Suppressor macrophage treated with lipopolysaccharide for 1 hour (primary cell): ENCODE data around the gene EIF4A2.

Experiments used
- DNase-seq, 3 donors: peaks; one replicate each; pipeline ENCODE4 v3.0.0-alpha.2; 2020 to 2022

Gene EIF4A2

DNA sequence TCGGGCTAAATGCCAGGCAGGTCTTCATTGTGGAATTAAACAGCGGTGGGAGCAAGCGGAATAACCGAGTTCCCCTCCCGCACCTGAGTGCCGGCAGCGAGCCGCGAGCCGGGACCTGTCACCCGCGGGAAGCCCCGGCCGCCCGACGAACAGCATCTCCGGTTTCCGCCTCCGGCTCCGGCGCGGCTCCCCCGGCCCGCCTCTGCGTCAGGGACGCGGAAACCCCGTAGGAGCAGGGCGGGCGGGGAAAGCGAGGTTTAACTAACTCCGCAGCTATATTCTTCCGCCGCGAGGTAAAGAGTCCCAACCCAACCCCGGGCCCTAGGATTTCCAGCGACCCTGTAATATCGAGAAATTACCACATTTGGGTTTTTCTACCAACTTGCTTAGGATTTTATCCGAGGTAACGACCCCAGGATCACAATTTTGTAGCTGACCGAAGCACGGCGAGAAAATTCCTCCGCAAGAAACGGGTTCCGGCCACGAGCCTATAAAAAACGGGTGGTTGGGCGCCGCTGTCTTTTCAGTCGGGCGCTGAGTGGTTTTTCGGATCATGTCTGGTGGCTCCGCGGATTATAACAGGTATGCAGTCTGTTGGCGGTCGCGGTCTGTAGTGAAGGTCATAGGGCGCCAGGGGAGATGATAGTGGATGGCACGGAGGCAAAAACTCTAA, at the start of gene EIF4A2:
Gene EIF4A2 (plus strand): TSS at position 520 of the 673 bp plus-strand sequence. CDS start 34 bp downstream, at position 554.
- DNase-seq: peak; percentile 93 to 97 (median 97)

DNA sequence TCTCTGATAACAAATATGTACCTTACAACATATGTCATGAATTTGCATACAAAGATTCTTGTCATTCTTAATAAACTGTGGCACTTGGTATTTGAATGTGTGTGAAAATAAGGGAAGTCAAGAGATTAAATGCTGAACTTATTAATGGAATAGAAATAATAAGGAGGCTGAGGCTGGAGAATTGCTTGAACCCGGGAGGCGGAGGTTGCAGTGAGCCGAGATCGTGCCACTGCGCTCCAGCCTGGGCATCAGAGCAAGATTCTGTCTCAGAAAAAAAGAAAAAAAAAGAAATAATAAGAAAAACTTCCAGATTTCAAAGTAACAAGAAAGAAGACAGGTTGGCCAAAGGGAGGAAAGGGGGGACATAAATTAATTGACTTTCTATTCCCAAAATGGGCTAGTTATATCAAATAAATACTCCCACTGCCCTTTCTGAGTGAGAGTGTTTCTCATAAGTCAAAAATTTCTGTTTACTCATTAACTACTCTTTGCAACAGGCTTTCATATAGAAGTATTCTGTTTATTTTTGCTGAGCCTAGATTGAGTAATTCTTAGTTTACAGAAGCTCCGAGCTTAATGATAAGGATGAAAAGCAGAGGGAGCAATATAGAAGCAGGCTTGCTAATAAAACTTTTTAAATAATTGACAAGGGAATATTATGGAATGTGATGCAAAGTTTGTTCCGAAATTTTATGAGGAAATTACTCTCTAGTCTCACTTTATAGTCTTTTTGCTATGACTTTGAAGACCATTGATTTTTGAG, 40.6 kb upstream of the EIF4A2 start:
- DNase-seq: no peak

DNA sequence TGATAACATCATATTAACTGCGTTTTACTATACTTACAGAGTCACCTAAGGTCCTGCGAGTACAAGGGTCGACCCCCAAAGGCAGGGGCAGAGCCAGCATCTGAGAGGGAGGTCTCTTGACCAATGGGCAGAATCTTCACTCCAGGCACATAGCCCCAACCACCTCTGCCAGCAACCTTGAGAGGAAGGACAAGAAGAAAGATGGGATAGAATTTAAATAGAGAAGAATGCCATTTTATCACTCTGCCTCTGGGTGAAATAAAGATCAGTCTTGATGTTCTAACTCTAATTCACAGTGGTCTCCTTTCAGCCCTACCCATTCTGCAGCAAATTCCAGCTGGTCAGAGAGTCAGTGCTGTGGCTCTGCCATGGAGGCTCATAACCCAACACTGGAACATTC, 39.7 kb upstream of the EIF4A2 start:
- DNase-seq: no peak

DNA sequence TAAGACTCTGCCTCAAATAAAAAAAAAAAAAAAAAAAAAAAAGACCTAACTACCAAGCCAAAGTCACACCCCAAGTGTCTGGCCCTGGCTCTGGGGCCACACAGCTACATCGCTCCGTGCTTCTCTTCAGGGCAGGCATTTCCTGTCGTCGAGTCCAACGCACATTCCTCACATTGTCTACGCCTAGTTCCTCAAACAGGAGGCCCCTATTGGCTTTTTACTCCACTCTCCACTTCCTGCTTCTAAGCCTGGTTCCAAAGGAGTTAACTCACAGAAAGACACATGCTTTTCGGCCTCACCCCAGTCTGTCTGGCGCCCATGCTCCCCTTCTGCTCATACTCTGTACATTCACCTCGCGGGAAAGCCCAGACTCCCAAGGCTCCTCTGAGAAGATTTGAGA, 37.4 kb upstream of the EIF4A2 start:
- DNase-seq: peak; percentile 60 to 68 (median 62)

DNA sequence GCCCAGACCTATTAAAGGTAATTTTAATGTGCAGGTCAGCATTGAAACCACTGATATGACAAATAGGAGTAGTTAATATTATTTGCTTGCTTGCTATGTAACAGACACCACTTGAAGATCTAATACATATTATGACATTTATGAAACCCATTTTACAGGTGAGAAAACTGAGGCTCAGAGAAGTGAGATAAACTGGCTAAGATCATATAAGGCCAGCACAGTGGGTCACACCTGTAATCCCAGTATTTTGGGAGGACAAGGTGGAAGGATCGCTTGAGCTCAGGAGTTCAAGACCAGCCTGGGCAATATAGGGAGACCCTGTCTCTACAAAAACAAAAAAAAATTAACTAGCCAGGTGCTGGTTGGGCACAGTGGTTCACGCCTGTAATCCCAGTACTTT, 33.1 kb upstream of the EIF4A2 start:
- no peak for DNase-seq

DNA sequence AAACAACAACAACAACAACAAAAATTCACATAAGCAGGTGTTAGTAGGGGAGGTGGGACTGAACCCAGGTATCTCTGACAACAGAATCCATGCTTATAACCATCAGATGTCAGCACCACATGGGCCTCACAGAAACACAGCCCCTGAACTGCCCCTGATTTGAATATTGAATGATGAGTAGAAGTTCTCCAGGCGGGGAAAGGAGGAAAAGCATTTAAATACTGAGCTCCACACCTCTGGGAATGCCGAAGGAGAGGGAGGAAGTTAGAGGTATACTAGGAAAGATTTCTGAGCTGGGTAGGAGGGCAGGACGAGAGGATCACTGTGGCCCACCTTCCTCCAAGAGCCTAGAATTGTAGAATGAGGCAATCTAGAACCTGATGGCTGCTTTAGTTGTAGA, 31.9 kb upstream of the EIF4A2 start:
- no peak for DNase-seq

DNA sequence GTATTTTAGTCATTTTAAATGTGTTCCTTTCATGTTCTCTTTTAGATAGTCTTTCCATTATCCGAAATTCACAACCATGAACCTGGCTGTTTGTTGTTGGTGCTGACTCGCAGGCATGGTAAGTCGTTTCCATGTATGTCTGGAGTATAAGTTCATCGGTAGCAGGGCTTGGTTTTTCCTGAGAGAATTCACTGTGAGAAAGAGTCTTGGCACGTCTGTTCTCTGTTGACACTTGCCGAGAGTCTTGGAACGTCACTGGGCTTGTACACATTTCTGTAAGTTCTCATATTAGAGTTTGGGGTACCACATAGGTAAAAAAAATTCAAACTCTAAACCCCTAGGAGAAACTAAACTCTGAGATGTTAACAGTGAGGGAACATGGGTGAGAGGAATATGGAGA, 29.4 kb upstream of the EIF4A2 start:
- DNase-seq: no peak

DNA sequence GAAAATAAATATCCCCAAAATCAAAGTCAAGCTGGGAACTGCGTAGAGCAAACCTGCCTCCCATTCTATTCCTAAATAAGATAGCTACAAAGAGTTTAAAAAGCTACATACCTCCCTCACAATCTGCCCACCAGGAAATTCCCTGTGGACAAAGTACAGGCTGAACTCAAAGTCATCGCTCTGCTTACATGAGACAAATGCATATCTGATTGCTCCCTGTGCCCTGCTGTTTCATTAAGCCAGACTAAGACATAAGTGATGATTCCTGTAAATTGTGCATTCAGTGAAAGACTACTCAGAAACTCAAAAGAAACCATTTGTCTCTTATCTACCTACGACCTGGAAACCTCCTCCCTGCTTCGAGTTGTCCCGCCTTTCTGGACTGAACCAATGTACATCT, 28.5 kb upstream of the EIF4A2 start:
- DNase-seq: no peak

DNA sequence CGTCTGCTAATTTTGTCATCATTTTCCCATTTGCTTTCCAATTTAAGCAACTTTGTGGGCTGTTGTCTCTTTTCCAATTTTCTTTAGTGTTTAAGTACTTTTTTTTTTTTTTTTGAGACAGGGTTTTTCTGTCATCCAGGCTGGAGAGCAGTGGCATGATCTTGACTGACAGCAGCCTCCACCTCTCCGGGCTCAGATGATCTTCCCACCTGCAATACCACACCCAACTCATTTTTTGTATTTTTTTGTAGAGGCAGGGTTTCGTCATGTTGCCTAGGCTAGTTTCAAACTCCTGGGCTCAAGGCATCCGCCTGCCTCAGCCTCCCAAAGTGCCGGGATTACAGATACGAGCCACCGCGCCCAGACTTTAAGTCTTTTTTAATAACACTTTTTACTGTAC, 26.2 kb upstream of the EIF4A2 start:
- no peak for DNase-seq

DNA sequence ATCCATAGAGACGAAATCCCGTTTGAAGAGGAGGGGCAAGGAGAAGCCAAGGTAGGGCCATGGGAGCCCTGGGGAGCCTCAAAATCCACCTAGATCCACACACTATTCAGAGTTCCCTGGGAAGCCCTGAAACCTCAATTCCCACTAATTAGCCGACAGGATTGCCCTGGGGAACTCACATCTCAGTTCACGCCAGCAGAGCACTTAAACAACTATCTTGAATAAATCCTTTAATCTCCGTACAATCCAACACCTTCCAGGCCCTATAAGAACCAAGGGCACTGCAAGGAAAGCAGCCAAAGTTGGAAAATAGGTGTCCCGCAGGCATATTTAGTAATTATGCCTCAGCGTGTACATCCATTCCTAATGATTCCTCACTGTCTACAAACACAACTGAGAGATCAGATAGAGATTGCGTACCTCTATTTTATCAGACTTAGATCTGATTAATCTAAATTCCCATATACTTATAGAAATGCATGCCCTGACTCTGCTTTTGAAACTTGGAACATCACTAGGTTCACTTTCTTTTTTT, 25.6 kb upstream of the EIF4A2 start:
- DNase-seq: no peak

DNA sequence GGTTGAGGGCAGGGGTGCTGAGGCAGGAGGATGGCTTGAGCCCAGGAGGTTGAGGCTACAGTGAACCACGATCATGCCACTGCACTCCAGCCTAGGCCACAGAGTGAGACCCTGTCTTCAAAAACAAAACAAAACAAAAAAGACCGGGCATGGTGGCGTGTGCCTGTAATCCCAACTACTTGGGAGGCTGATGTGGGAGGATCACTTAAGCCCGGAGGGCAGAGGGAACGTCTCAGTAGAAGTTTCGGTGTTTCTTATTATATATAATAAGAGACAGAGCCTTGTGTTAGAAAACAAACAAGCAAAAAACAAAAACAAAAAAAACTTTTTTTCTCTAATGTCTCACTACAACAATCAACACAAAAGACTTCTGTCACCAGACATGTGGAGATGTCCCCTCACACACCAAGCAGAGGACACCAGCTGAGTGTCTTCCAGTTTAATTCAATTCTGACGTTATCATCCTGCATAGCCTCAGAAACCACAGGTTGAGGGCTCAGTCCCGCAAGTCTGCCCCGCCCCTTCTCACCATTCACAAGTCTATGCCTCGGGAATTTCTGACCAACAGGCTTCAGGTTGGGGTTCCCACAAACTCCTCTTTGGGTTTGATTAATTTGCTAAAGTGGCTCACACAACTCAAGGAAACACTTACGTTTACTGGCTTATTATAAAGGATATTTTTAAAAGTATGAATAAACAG, 24.0 kb upstream of the EIF4A2 start:
- DNase-seq: no peak

DNA sequence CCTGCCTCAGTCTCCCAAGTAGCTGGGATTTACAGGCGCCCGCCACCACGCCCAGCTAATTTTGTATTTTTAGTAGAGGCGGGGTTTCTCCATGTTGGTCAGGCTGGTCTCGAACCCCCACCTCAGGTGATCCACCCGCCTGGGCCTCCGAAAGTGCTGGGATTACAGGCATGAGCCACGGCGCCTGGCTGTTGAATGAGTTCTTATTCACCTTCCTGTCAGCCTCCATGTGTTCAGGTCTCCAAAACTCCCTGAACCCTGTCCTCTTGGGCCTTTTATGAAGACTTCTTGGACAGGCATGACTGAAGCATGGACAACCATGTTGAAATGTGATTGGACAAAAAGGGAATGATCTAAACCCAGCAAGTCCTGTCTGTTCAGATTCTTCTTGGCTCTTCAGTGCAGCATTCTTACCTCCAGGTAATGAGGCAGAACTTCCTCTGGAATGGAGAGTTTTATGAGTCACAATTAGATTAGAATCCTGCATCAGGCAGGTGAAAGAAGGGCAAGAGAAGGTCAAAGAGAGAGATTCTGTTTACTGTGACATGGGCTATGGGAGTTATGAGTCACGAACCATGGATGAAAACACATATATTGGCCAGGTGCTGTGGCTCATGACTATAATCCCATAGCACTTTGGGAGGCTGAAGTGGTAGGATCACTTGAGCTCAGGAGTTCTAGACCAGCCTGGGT, 23.1 kb upstream of the EIF4A2 start:
- DNase-seq: no peak

DNA sequence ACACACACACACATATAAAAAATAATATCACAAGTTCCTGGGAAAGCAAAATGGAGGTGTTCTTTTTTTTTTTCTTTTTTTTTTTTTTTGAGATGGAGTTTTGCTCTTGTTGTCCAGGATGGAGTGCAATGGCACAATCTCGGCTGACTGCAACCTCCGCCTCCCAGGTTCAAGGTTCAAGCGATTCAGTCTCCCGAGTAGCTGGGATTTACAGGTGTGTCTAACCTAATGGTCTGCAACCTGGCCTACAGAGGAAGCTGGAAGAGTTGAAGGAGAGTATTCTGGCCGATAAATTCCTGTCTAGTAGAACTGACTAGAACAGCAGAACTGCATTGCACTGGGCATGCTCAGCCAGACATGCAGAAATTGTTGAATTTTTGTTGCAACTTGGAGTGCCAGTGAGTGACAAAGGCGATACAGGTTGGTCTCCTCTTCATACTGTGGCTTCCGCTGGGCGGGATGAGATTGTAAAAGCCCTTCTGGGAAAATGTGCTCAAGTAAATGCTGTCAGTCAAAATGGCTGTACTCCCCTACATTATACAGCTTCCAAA, 22.4 kb upstream of the EIF4A2 start:
- DNase-seq: no peak

DNA sequence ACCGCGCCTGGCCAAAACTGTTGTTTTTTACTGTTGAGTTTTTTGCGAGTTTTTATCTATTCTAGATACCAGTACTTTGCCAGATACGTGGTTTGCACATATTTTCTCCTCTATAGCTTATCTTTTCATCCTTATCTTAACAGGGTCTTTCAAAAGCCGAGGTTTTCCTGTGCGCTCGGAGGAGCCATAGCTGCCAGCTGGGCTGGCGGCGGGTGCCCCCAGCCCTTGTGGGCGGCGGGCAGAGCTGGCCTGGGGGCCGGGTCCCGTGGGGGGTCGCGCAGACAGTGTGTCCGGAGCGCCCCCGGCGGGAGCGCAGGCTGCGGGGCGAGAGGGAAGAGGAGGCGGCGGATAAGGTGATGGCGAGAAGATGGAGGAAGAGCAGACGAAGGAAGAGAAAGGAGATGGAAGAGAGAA, 11.1 kb upstream of the EIF4A2 start:
- DNase-seq: no peak

DNA sequence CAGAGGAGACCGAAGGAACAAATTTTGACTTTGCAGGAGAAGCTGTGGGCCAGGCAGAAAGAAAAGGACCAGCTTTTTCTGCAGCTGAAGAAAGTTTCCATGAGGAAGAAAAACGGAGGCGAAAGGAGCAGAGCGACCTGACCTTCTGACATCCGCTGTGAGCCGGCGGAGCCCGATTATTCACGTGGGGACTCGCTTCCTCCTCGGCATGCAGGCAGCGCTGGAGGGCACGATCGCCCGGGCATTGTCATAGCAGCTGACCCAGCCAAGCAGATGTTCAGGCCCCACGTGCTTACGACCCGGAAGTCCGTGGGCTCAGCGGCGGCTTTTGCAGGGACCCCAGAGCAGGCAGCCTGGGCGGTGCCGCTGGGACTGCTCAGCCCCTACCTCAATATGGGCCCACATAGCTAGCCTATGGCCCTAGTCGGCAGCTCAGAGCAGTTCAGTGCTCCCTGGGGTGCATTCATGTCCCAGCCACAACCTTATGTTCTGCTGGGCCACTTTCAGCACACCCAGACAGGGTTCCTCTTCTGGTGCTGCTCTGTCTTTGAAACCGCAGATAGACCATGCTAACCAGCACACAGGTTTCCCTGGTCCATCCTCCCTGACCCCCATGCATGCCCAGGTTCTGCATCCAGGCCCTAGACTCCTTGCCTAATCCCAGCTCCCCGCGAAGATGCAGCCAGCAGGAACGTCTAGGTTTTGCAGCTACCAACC, 10.5 kb upstream of the EIF4A2 start:
- peak; percentile 85 to 90 (median 87) for DNase-seq

DNA sequence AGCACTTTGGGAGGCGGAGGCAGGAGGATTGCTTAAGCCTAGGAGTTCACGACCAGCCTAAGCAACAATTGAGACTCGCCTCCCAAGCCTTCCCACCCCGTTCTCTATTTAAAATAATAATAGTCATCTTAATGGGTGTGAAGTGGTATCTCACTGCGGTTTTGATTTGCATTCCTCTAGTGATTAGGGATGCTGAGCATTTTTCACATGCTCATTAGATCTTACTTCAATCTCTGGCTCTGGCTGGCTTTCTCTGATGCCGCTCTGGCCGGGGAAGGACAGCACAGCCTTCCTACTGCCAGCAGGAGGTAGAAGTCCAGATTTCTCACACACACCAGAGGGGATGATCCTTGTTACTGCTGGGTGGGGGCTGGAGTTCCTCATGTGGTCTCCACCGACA, 7.4 kb upstream of the EIF4A2 start:
- no peak for DNase-seq

DNA sequence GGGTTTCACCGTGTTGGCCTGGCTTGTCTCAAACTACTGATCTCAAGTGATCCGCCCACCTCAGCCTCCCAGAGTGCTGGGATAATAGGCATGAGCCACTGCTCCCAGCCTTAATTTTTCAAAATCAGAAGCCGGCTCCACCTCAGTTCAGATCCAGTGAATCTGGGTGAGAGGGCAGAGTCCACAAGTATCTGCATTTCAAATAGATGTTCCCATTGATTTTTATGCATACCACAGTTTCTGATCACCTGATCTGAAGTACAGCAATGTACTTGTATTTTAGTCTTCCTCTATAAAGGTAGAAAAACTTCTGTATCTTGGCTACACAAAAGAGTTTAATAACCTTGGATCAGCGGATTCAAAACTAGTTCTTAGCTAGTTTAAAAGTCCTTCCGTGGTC, 4.2 kb upstream of the EIF4A2 start:
- no peak for DNase-seq

DNA sequence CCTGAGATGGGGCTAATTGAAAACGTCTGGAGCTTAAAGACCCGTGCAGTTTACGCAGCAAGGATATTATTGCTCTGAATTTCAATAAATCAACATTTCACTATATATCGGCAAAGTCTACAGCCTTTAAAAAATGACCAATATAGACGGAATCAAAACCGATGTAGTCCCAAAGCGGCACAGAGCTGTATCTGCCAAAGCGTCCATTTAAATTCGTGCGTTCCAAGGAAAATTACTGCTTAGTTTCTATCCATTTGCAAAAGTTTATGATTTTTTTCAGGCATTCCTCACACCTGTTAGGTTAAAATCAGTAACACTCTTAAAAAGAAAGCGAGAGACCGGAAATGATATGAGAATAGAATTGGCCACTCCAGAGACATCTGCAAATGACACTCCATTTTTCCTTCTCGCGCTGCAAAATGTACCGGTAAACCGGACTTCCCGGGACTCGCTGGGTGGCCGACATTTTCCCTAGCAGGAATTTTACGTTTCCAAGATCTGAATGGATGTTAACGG, 777 bp upstream of the EIF4A2 start:
- no peak for DNase-seq

DNA sequence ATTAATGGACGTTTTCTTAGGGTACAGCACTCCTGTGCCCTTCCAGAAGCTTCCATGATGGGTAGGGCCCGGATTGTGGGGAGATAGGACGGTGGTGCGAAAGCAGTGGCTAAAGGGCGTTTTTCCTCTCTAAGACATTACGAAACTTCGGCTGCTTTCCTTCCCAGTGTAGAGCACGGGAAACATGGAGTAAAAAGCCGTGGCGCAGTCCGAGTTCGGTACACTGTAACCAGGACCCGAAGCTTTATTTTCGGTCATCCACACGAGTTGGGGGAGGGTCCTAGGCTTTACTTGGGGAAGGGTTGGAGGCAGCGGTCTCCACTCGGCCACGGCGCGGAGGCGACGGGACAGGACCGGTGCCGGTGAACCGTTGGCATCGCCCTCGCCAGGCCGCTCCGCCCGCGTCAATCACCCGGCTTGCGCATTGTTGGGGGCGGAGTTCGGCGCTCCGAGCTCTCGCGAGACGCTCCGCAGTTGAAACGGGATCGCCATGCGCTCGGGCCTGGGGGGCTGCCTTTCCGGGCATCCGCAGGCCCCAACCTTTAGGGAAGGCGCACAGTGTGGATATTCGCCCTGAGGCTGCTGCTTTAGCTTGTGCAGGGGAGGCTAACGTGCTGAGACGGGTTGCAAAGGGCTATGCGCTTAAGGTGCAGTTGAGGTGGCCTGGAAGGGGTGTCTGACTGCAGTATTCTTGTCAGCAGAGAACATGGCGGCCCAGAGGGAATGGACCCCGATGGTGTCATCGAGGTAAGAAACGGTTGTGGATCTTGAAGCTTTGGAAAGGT, 546 bp downstream of the EIF4A2 start:
- peak; percentile 85 to 93 (median 91) for DNase-seq

DNA sequence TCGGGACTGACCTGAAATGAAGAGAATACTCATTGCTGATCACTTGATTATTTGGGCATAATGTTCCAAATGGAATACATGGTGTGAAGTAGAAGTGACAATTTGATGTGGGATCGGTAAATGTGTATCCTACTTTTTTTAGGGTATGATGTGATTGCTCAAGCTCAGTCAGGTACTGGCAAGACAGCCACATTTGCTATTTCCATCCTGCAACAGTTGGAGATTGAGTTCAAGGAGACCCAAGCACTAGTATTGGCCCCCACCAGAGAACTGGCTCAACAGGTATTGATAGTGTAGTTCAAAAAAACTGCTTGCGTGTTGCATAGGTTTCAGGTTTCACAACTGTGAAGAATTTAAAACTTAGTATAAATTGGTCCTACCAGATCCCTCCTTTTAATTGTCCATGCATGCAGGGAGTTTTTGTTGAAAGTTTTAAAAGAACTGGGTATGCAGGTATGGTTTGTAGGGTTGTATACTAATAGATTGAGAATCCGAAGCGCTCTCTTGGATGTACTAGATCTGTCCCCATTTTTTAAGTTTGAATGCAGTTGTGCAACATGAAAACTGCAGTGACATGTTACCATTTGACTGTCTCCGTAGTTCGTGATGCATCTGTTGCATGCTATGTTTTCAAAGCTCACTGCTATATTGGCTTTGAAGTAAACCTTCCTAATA, 1.6 kb downstream of the EIF4A2 start:
- DNase-seq: no peak
